PC-9 (cell line): ENCODE data around the gene OR2S2. TPM values are rescaled to one million over a fixed set of nuclear protein-coding genes. Genes with fewer than 3 reads are reported as not detected.

ENCODE experiments used
- BruUV-seq: library from RNA; stranded (reverse); fragments of 400-500 nt; replicated peaks from 2 replicates; lab custom pipeline; 2021; lab: Mats Ljungman, UMichigan
- CTCF ChIA-PET: fragments of 300-600 bp; sonication (Branson Sonifier 250); formaldehyde crosslinking; loops from one replicate; lab custom pipeline; 2022; ENCODE audit warnings: antibody characterized with exemption; lab: Charles Lee
- POLR2A ChIA-PET: fragments of 300-600 bp; sonication (Branson Sonifier 250); formaldehyde crosslinking; loops from one replicate; lab custom pipeline; 2022; ENCODE audit warnings: antibody characterized with exemption; ENCODE audit not compliant: unreplicated experiment; lab: Charles Lee
- DNase-seq, 2 experiments: peaks; one replicate each; pipeline versions ENCODE4 v3.0.0 to v3.0.0-alpha.2; 2015 to 2022; ENCODE audit warnings: mixed read lengths in 1 of 2
- H2AFZ ChIP-seq: fragments of 200-600 bp; sonication (generic); 2 replicates; pipeline ENCODE4 v1.8.1; 2017; ENCODE audit warnings: antibody characterized with exemption
- H3F3A ChIP-seq: fragments of 200-600 bp; sonication (generic); 2 replicates; pipeline ENCODE4 v1.8.1; 2017; ENCODE audit warnings: antibody characterized with exemption, mild to moderate bottlenecking, low read depth; ENCODE audit not compliant: insufficient read depth
- H3K27ac ChIP-seq: fragments of 200-600 bp; sonication (generic); 2 replicates; pipeline ENCODE4 v1.6.1; 2016; ENCODE audit warnings: mixed run types
- H3K27me3 ChIP-seq: fragments of 200-600 bp; sonication (generic); 2 replicates; pipeline ENCODE4 v1.6.1; 2016; ENCODE audit warnings: low read depth, mixed run types; ENCODE audit not compliant: insufficient read depth
- H3K36me3 ChIP-seq: fragments of 200-600 bp; sonication (generic); 2 replicates; pipeline ENCODE4 v1.6.1; 2016; ENCODE audit warnings: low read depth, mixed run types
- H3K4me1 ChIP-seq: fragments of 200-600 bp; sonication (generic); replicated peaks from 2 replicates; pipeline ENCODE4 v1.6.1; 2016; ENCODE audit warnings: mixed run types; ENCODE audit not compliant: insufficient read depth
- H3K4me2 ChIP-seq: fragments of 200-600 bp; sonication (generic); 2 replicates; pipeline ENCODE4 v1.6.1; 2017; ENCODE audit warnings: mixed run types
- H3K4me3 ChIP-seq: fragments of 200-600 bp; sonication (generic); 2 replicates; pipeline ENCODE4 v1.6.1; 2016; ENCODE audit warnings: mixed run types
- H3K79me2 ChIP-seq: fragments of 200-600 bp; sonication (generic); 2 replicates; pipeline ENCODE4 v1.6.1; 2017; ENCODE audit warnings: low read depth, mixed run types
- H3K9me2 ChIP-seq: fragments of 200-600 bp; sonication (generic); 2 replicates; pipeline ENCODE4 v1.8.1; 2017; ENCODE audit warnings: mild to moderate bottlenecking; ENCODE audit not compliant: insufficient read depth
- H3K9me3 ChIP-seq: fragments of 200-600 bp; sonication (generic); 2 replicates; pipeline ENCODE4 v1.8.1; 2016; ENCODE audit warnings: low read depth; ENCODE audit not compliant: insufficient read depth
- H4K20me1 ChIP-seq: fragments of 200-600 bp; sonication (generic); 2 replicates; pipeline ENCODE4 v1.8.1; 2017; ENCODE audit not compliant: insufficient read depth
- CTCF ChIP-seq: fragments of 200-600 bp; sonication (generic); conservative IDR thresholded peaks from 2 replicates; pipeline ENCODE4 v1.6.1; 2017; ENCODE audit warnings: mixed run types, antibody characterized with exemption, mild to moderate bottlenecking, moderate library complexity
- EZH2 ChIP-seq: fragments of 200-600 bp; sonication (generic); IDR thresholded peaks from 2 replicates; pipeline ENCODE4 v1.8.0; 2017; ENCODE audit warnings: antibody characterized with exemption, low read depth
- intact Hi-C: fragments of 100-400 bp; cut with micrococcal nuclease; formaldehyde crosslinking; loops from one replicate; pipeline ENCODE4 v1.10.0; 2022; ENCODE audit not compliant: unreplicated experiment
- total RNA-seq: library from RNA; stranded (reverse); gene quantifications from 2 replicates; pipeline ENCODE4 v1.2.3, GENCODE V29; 2021

OR2S2 gene
- total RNA-seq, 1 experiment from 2014 or later: not detected

GRCh38 chr9:35944173-35944572 lies 13.8 kb downstream of the OR2S2 start:
- no peaks in the 10 kb centered on the region for H4K20me1 ChIP-seq
- BruUV-seq: no TSS peak
- peak overlapping the region; percentile 16; the same call in 1 of the 2 replicates for H3K27ac ChIP-seq
- no peaks in the 10 kb centered on the region for H3K36me3 ChIP-seq
- H3K4me2 ChIP-seq: peak overlapping the region; percentile 51
- H3K4me1 ChIP-seq: peaks cover 29% of the 10 kb centered on the region
- no peaks in the 10 kb centered on the region for H3K27me3 ChIP-seq
- H3K4me3 ChIP-seq: no peak overlapping the region
- ChIA-PET CTCF (interaction anchor here (0.6 to 1.5 kb wide), 2 partner anchors 11 to 41 kb away, joined by 4 to 6 read pairs; no protein-coding TSS in a partner anchor), POLR2A (no interaction called here)
- peaks cover 15% of the 10 kb centered on the region; the same call in 1 of the 2 replicates for H3F3A ChIP-seq
- H3K79me2 ChIP-seq: no peaks in the 10 kb centered on the region
- no peak for DNase-seq
- intact Hi-C loops: loop anchor here (5.0 kb wide), 1 partner anchor 613 kb away; no protein-coding TSS in a partner anchor
- no peaks in the 10 kb centered on the region for H3K9me2 ChIP-seq
- no peak overlapping the region for H2AFZ ChIP-seq
- H3K9me3 ChIP-seq: no peaks in the 10 kb centered on the region
- TF ChIP-seq EZH2 (no peak), CTCF (no peak)

GRCh38 chr9:35942286-35942685 lies 15.7 kb downstream of the OR2S2 start:
- CTCF ChIA-PET: no interaction called here
- H3K27me3 ChIP-seq: no peaks in the 10 kb centered on the region
- DNase-seq: no peak
- peaks cover 20% of the 10 kb centered on the region for H3K4me1 ChIP-seq
- POLR2A ChIA-PET: no interaction called here
- H3K27ac ChIP-seq: no peak overlapping the region
- BruUV-seq: no TSS peak
- H3K36me3 ChIP-seq: no peaks in the 10 kb centered on the region
- H4K20me1 ChIP-seq: no peaks in the 10 kb centered on the region
- H2AFZ ChIP-seq: no peak overlapping the region
- no peaks in the 10 kb centered on the region for H3K79me2 ChIP-seq
- H3K9me3 ChIP-seq: no peaks in the 10 kb centered on the region
- TF ChIP-seq EZH2 (no peak), CTCF (no peak)
- H3F3A ChIP-seq: peaks cover 11% of the 10 kb centered on the region; the same call in 1 of the 2 replicates
- no peak overlapping the region for H3K4me3 ChIP-seq
- intact Hi-C loops: loop anchor here (5.0 kb wide), 1 partner anchor 615 kb away; no protein-coding TSS in a partner anchor
- H3K4me2 ChIP-seq: no peak overlapping the region
- H3K9me2 ChIP-seq: no peaks in the 10 kb centered on the region

GRCh38 chr9:35940458-35941407 lies 17.2 kb downstream of the OR2S2 start:
- CTCF ChIA-PET: no interaction called here
- no peak overlapping the region for H3K4me2 ChIP-seq
- no peaks in the 10 kb centered on the region for H3K9me3 ChIP-seq
- no peaks in the 10 kb centered on the region for H3K9me2 ChIP-seq
- POLR2A ChIA-PET: interaction anchor here (0.5 kb wide), 1 partner anchor 248 kb away, joined by 3 read pairs; no protein-coding TSS in a partner anchor
- TF ChIP-seq CTCF: no peak
- TF ChIP-seq EZH2: no peak
- H3K4me1 ChIP-seq: peaks cover 20% of the 10 kb centered on the region
- no peaks in the 10 kb centered on the region for H3K79me2 ChIP-seq
- H3K36me3 ChIP-seq: no peaks in the 10 kb centered on the region
- intact Hi-C loops: loop anchor here (5.0 kb wide), 1 partner anchor 617 kb away; no protein-coding TSS in a partner anchor
- H3K27ac ChIP-seq: no peak overlapping the region
- H3K27me3 ChIP-seq: no peaks in the 10 kb centered on the region
- no peak overlapping the region for H2AFZ ChIP-seq
- no peak for DNase-seq
- no TSS peak for BruUV-seq
- no peaks in the 10 kb centered on the region for H4K20me1 ChIP-seq
- H3F3A ChIP-seq: peaks cover 11% of the 10 kb centered on the region; the same call in 1 of the 2 replicates
- no peak overlapping the region for H3K4me3 ChIP-seq
